Neural progenitor cell (in vitro differentiated cells): Measurements from ENCODE around the gene KRT6B.
"Not testable (repeated sequence)": the region's sequence is repeated elsewhere in the genome, so short reads cannot be mapped to it uniquely, and the experiment has no call there.

Experiments
- EZH2phosphoT487 ChIP-seq: fragments of 200-600 bp; sonication (generic); IDR thresholded peaks from 2 replicates; pipeline ENCODE4 v1.6.1; 2017; ENCODE audit warnings: antibody characterized with exemption
- TF ChIP-seq, protein P1 (sequence below): fragments of 200-600 bp; sonication (generic); IDR thresholded peaks from 2 replicates; pipeline ENCODE4 v1.5.1; 2017; ENCODE audit warnings: antibody characterized with exemption, mild to moderate bottlenecking

GRCh38 chr12:52447196-52447595 is 4.8 kb downstream of the KRT6B start:
- TF ChIP-seq, protein P1, sequence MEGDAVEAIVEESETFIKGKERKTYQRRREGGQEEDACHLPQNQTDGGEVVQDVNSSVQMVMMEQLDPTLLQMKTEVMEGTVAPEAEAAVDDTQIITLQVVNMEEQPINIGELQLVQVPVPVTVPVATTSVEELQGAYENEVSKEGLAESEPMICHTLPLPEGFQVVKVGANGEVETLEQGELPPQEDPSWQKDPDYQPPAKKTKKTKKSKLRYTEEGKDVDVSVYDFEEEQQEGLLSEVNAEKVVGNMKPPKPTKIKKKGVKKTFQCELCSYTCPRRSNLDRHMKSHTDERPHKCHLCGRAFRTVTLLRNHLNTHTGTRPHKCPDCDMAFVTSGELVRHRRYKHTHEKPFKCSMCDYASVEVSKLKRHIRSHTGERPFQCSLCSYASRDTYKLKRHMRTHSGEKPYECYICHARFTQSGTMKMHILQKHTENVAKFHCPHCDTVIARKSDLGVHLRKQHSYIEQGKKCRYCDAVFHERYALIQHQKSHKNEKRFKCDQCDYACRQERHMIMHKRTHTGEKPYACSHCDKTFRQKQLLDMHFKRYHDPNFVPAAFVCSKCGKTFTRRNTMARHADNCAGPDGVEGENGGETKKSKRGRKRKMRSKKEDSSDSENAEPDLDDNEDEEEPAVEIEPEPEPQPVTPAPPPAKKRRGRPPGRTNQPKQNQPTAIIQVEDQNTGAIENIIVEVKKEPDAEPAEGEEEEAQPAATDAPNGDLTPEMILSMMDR = not testable (repeated sequence)
- TF ChIP-seq EZH2phosphoT487 = not testable (repeated sequence)
